ENCODE measurements around the gene MOB2.

Gene MOB2

GRCh38 chr11:1504138-1504537, 17.6 kb upstream of the MOB2 start:
- Histone ChIP-seq H3K9me3 (ENCODE audit: insufficient read depth, low read length, severe bottlenecking) (no peaks in the 10 kb centered on the region), H3K36me3 (ENCODE audit: insufficient read depth, low read length) (peaks cover 14% of the 10 kb centered on the region; the same call in 1 of the 2 replicates), H4K20me1 (ENCODE audit: insufficient read depth, low read length) (peaks cover 94% of the 10 kb centered on the region), H3K9ac (ENCODE audit: low read depth, low read length) (no peak overlapping the region), H3K4me3 (ENCODE audit: low read depth in 1 of 2, low read length in 2 of 2) (no peak overlapping the region), H3K27me3 (ENCODE audit: insufficient read depth, low read length, poor library complexity) (no peaks in the 10 kb centered on the region), H3K27ac (ENCODE audit: low read length) (no peak overlapping the region), H3K79me2 (ENCODE audit: insufficient read depth, low read length) (peaks cover 93% of the 10 kb centered on the region), H3K4me2 (ENCODE audit: insufficient read depth, low read length) (no peak overlapping the region), H3K4me1 (ENCODE audit: insufficient read depth, low read length) (no peaks in the 10 kb centered on the region), H2AFZ (ENCODE audit: low read depth, low read length) (no peak overlapping the region)
- no peak for ATAC-seq (ENCODE audit: insufficient read depth, low read depth)
- no peak for TF ChIP-seq CTCF (IDR thresholded peaks at IDR 0.05; ENCODE audit: borderline replicate concordance, extremely low read depth, low read length, poor library complexity, severe bottlenecking)
- no peak for TF ChIP-seq EZH2 (IDR thresholded peaks at IDR 0.05; ENCODE audit: borderline replicate concordance, low read depth, low read length, severe bottlenecking)
- no peak for DNase-seq

DNA sequence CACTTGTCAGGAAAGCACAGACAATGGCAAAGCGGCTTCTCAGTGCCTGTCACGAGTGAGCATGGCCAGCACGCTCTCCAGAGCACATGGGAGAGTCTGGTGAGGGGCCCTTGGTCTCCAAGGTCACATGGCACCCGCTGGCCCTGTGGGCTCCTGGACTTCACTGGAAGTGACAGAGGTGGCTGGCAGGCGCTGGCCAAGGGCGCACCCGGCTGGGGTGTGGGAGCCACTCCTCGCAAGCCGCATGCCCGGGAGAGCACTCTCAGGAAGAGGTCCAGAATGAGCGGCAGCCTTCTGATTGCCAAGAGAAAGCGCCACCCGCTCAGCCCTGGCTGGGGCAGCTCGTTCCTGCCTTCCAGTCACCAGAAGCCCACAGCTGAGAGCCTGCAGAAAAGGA, 17.1 kb upstream of the MOB2 start:
- no peak overlapping the region for H3K4me3 ChIP-seq (ENCODE audit: low read depth in 1 of 2, low read length in 2 of 2)
- H3K36me3 ChIP-seq (ENCODE audit: insufficient read depth, low read length) = peaks cover 14% of the 10 kb centered on the region; the same call in 1 of the 2 replicates
- ATAC-seq (ENCODE audit: insufficient read depth, low read depth) = no peak
- H2AFZ ChIP-seq (ENCODE audit: low read depth, low read length) = no peak overlapping the region
- H3K79me2 ChIP-seq (ENCODE audit: insufficient read depth, low read length) = peaks cover 93% of the 10 kb centered on the region
- H4K20me1 ChIP-seq (ENCODE audit: insufficient read depth, low read length) = peaks cover 94% of the 10 kb centered on the region
- H3K27ac ChIP-seq (ENCODE audit: low read length) = no peak overlapping the region
- H3K9me3 ChIP-seq (ENCODE audit: insufficient read depth, low read length, severe bottlenecking) = no peaks in the 10 kb centered on the region
- H3K27me3 ChIP-seq (ENCODE audit: insufficient read depth, low read length, poor library complexity) = no peaks in the 10 kb centered on the region
- TF ChIP-seq EZH2 (IDR thresholded peaks at IDR 0.05; ENCODE audit: borderline replicate concordance, low read depth, low read length, severe bottlenecking) (no peak), CTCF (IDR thresholded peaks at IDR 0.05; ENCODE audit: borderline replicate concordance, extremely low read depth, low read length, poor library complexity, severe bottlenecking) (no peak)
- DNase-seq = no peak
- H3K4me2 ChIP-seq (ENCODE audit: insufficient read depth, low read length) = no peak overlapping the region
- no peaks in the 10 kb centered on the region for H3K4me1 ChIP-seq (ENCODE audit: insufficient read depth, low read length)
- no peak overlapping the region for H3K9ac ChIP-seq (ENCODE audit: low read depth, low read length)

- no peak overlapping the region for H3K4me3 ChIP-seq (ENCODE audit: low read depth in 1 of 2, low read length in 2 of 2)
- no peak for DNase-seq
- peaks cover 94% of the 10 kb centered on the region for H3K79me2 ChIP-seq (ENCODE audit: insufficient read depth, low read length)
- no peak overlapping the region for H3K9ac ChIP-seq (ENCODE audit: low read depth, low read length)
- ATAC-seq (ENCODE audit: insufficient read depth, low read depth) = no peak
- peaks cover 14% of the 10 kb centered on the region; the same call in 1 of the 2 replicates for H3K36me3 ChIP-seq (ENCODE audit: insufficient read depth, low read length)
- no peaks in the 10 kb centered on the region for H3K4me1 ChIP-seq (ENCODE audit: insufficient read depth, low read length)
- TF ChIP-seq CTCF (IDR thresholded peaks at IDR 0.05; ENCODE audit: borderline replicate concordance, extremely low read depth, low read length, poor library complexity, severe bottlenecking) = no peak
- TF ChIP-seq EZH2 (IDR thresholded peaks at IDR 0.05; ENCODE audit: borderline replicate concordance, low read depth, low read length, severe bottlenecking) = no peak
- H3K27me3 ChIP-seq (ENCODE audit: insufficient read depth, low read length, poor library complexity) = no peaks in the 10 kb centered on the region
- H3K4me2 ChIP-seq (ENCODE audit: insufficient read depth, low read length) = no peak overlapping the region
- no peak overlapping the region for H3K27ac ChIP-seq (ENCODE audit: low read length)
- H2AFZ ChIP-seq (ENCODE audit: low read depth, low read length) = no peak overlapping the region
- peaks cover 95% of the 10 kb centered on the region for H4K20me1 ChIP-seq (ENCODE audit: insufficient read depth, low read length)
- H3K9me3 ChIP-seq (ENCODE audit: insufficient read depth, low read length, severe bottlenecking) = no peaks in the 10 kb centered on the region
Measured at GRCh38 chr11:1502954-1503707, 16.6 kb upstream of the MOB2 start.

Data from DND-41 (cell line).